ENCODE results near the gene PATE3.

PATE3 gene

GRCh38 chr11:125778728-125779127, 9.2 kb upstream of the PATE3 start, which contains the start of gene PATE2:
Gene PATE2, minus strand, starts transcription at chr11:125778828. Its CDS starts 55 bp downstream, at chr11:125778773.
- no peak for DNase-seq (ENCODE audit: low spot score)

GRCh38 chr11:125784678-125785077, 3.2 kb upstream of the PATE3 start:
- Histone ChIP-seq H3K4me1 (ENCODE audit: insufficient read depth, poor library complexity, severe bottlenecking) (no peaks in the 10 kb centered on the region), H3K36me3 (ENCODE audit: low read depth) (no peaks in the 10 kb centered on the region), H3K27me3 (ENCODE audit: insufficient read depth, poor library complexity, severe bottlenecking) (no peaks in the 10 kb centered on the region), H3K27ac (ENCODE audit: poor library complexity, severe bottlenecking) (no peak overlapping the region), H3K9me3 (ENCODE audit: severe bottlenecking) (no peaks in the 10 kb centered on the region), H3K4me3 (ENCODE audit: severe bottlenecking) (no peak overlapping the region)
- DNase-seq (ENCODE audit: low spot score) = no peak
- no peak for TF ChIP-seq CTCF (IDR thresholded peaks at IDR 0.05; ENCODE audit: poor library complexity, severe bottlenecking)
- ATAC-seq (ENCODE audit: low read depth) = no peak

More at GRCh38 chr11:125778728-125779127, 9.2 kb upstream of the PATE3 start, which contains the start of gene PATE2:
- Histone ChIP-seq H3K36me3 (ENCODE audit: low read depth) (no peaks in the 10 kb centered on the region), H3K27ac (ENCODE audit: poor library complexity, severe bottlenecking) (no peak within 1 kb of the TSS), H3K27me3 (ENCODE audit: insufficient read depth, poor library complexity, severe bottlenecking) (no peaks in the 10 kb centered on the region), H3K4me3 (ENCODE audit: severe bottlenecking) (no peak within 1 kb of the TSS), H3K9me3 (ENCODE audit: severe bottlenecking) (no peaks in the 10 kb centered on the region), H3K4me1 (ENCODE audit: insufficient read depth, poor library complexity, severe bottlenecking) (peaks cover 7% of the 10 kb centered on the region)
- no peak for ATAC-seq (ENCODE audit: low read depth)
- no peak for TF ChIP-seq CTCF (IDR thresholded peaks at IDR 0.05; ENCODE audit: poor library complexity, severe bottlenecking)

GRCh38 chr11:125790825-125791224, 2.9 kb downstream of the PATE3 start:
- no peaks in the 10 kb centered on the region for H3K9me3 ChIP-seq (ENCODE audit: severe bottlenecking)
- no peaks in the 10 kb centered on the region for H3K4me1 ChIP-seq (ENCODE audit: insufficient read depth, poor library complexity, severe bottlenecking)
- no peak overlapping the region for H3K4me3 ChIP-seq (ENCODE audit: severe bottlenecking)
- ATAC-seq (ENCODE audit: low read depth) (no peak), DNase-seq (ENCODE audit: low spot score) (no peak)
- no peak for TF ChIP-seq CTCF (IDR thresholded peaks at IDR 0.05; ENCODE audit: poor library complexity, severe bottlenecking)
- H3K27ac ChIP-seq (ENCODE audit: poor library complexity, severe bottlenecking) = no peak overlapping the region
- no peaks in the 10 kb centered on the region for H3K27me3 ChIP-seq (ENCODE audit: insufficient read depth, poor library complexity, severe bottlenecking)
- H3K36me3 ChIP-seq (ENCODE audit: low read depth) = no peaks in the 10 kb centered on the region

- H3K27me3 ChIP-seq (ENCODE audit: insufficient read depth, poor library complexity, severe bottlenecking) = no peaks in the 10 kb centered on the region
- no peaks in the 10 kb centered on the region for H3K36me3 ChIP-seq (ENCODE audit: low read depth)
- H3K4me1 ChIP-seq (ENCODE audit: insufficient read depth, poor library complexity, severe bottlenecking) = no peaks in the 10 kb centered on the region
- H3K9me3 ChIP-seq (ENCODE audit: severe bottlenecking) = no peaks in the 10 kb centered on the region
- no peak overlapping the region for H3K4me3 ChIP-seq (ENCODE audit: severe bottlenecking)
- no peak for ATAC-seq (ENCODE audit: low read depth)
- no peak for TF ChIP-seq CTCF (IDR thresholded peaks at IDR 0.05; ENCODE audit: poor library complexity, severe bottlenecking)
- DNase-seq (ENCODE audit: low spot score) = no peak
- no peak overlapping the region for H3K27ac ChIP-seq (ENCODE audit: poor library complexity, severe bottlenecking)
These were observed 9.7 kb downstream of the PATE3 start for GRCh38 chr11:125797641-125798040.

GRCh38 chr11:125799808-125800207, 11.9 kb downstream of the PATE3 start:
- no peaks in the 10 kb centered on the region for H3K36me3 ChIP-seq (ENCODE audit: low read depth)
- H3K27me3 ChIP-seq (ENCODE audit: insufficient read depth, poor library complexity, severe bottlenecking) = no peaks in the 10 kb centered on the region
- H3K9me3 ChIP-seq (ENCODE audit: severe bottlenecking) = no peaks in the 10 kb centered on the region
- no peaks in the 10 kb centered on the region for H3K4me1 ChIP-seq (ENCODE audit: insufficient read depth, poor library complexity, severe bottlenecking)
- ATAC-seq (ENCODE audit: low read depth) (no peak), DNase-seq (ENCODE audit: low spot score) (no peak)
- H3K27ac ChIP-seq (ENCODE audit: poor library complexity, severe bottlenecking) = no peak overlapping the region
- TF ChIP-seq CTCF (IDR thresholded peaks at IDR 0.05; ENCODE audit: poor library complexity, severe bottlenecking) = no peak
- no peak overlapping the region for H3K4me3 ChIP-seq (ENCODE audit: severe bottlenecking)
